Prostate gland (tissue), 2 donors: ENCODE results near the gene NUMA1. TPM values are rescaled to one million over a fixed set of nuclear protein-coding genes. Genes with fewer than 3 reads are reported as not detected.

Experiments
- DNase-seq: peaks from one replicate; pipeline ENCODE4 v3.0.0-alpha.2; 2019; ENCODE audit warnings: low spot score
- H3K27ac ChIP-seq, 2 donors: fragments of 200-600 bp; sonication (generic); 2 replicates each; pipeline ENCODE4 v1.5.1; 2017 to 2019
- H3K27me3 ChIP-seq: fragments of 200-600 bp; sonication (generic); replicated peaks from 2 replicates; pipeline ENCODE4 v1.5.1; 2019; ENCODE audit not compliant: insufficient read depth
- H3K36me3 ChIP-seq, 2 donors: fragments of 200-600 bp; sonication (generic); 1 replicate in 1 of 2; 2 replicates in 1 of 2; pipeline versions ENCODE4 v1.5.1 to v1.8.1; 2017 to 2019
- H3K4me1 ChIP-seq: fragments of 200-600 bp; sonication (generic); replicated peaks from 2 replicates; pipeline ENCODE4 v1.5.1; 2019
- H3K4me3 ChIP-seq, 2 donors: fragments of 200-600 bp; sonication (generic); 2 replicates each; pipeline ENCODE4 v1.5.1; 2017 to 2019
- H3K9me3 ChIP-seq: fragments of 200-600 bp; sonication (generic); 2 replicates; pipeline ENCODE4 v1.5.1; 2017
- POLR2A ChIP-seq: fragments of 450-650 bp; IDR thresholded peaks from one replicate; pipeline ENCODE4 v1.6.1; 2016; ENCODE audit warnings: antibody characterized with exemption, mild to moderate bottlenecking
- POLR2AphosphoS5 ChIP-seq: sonication (generic); formaldehyde crosslinking; IDR thresholded peaks from one replicate; pipeline ENCODE4 v1.6.1; 2017; ENCODE audit warnings: antibody characterized with exemption
- WGBS: methylation state at CpG from one replicate; pipeline ENCODE4 v1.1.5; 2018; 5-methylcytosine and 5-hydroxymethylcytosine counted together
- intact Hi-C: fragments of 100-400 bp; cut with DNase I; formaldehyde crosslinking; loops from one replicate; pipeline ENCODE4 v1.14.2; 2022
- total RNA-seq, 2 donors: library from RNA; depleted of rRNA; stranded (reverse); fragments of >200 nt; gene quantifications; one replicate each; pipeline ENCODE4 v1.1.0, GENCODE V29; 2016
- TF ChIP-seq, protein P1 (sequence below), 4 experiments: fragments of 200-600 bp in 2 of 4; fragments of 450-650 bp in 2 of 4; sonication (generic) in 2 of 4; IDR thresholded peaks; 1 replicate in 3 of 4; 2 replicates in 1 of 4; pipeline ENCODE4 v1.5.1; 2016 to 2019; ENCODE audit warnings: antibody characterized with exemption in 4 of 4, mild to moderate bottlenecking in 2 of 4, moderate library complexity in 2 of 4

The NUMA1 gene
- total RNA-seq, 2 donors from 2014 or later: 623 to 712 TPM

DNA sequence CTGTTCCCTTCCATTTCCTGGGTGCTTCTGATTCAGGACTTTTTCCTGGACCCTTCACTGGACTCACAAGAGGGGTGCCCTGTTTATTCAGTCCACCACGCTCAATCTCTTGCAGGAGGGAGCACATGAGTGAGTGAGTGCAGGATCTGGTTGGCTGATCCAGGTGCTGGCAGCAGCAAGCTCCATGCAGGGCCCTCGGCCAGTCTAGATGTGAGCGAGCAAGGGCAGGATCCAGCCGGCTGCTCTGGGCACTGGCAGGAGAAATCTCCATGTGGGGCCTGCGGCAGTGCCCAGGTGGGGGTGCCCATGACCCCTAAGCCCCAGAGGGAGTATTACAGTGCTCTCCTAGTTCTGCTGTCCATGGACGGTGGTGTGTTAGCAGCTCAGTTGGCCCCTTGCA lies 43.7 kb upstream of the NUMA1 start:
- no peak overlapping the region for H3K27ac ChIP-seq
- no peaks in the 10 kb centered on the region for H3K27me3 ChIP-seq
- DNase-seq: no peak
- H3K4me1 ChIP-seq: no peaks in the 10 kb centered on the region
- no peaks in the 10 kb centered on the region for H3K9me3 ChIP-seq
- intact Hi-C loops: no loop called here
- TF ChIP-seq, protein P1, sequence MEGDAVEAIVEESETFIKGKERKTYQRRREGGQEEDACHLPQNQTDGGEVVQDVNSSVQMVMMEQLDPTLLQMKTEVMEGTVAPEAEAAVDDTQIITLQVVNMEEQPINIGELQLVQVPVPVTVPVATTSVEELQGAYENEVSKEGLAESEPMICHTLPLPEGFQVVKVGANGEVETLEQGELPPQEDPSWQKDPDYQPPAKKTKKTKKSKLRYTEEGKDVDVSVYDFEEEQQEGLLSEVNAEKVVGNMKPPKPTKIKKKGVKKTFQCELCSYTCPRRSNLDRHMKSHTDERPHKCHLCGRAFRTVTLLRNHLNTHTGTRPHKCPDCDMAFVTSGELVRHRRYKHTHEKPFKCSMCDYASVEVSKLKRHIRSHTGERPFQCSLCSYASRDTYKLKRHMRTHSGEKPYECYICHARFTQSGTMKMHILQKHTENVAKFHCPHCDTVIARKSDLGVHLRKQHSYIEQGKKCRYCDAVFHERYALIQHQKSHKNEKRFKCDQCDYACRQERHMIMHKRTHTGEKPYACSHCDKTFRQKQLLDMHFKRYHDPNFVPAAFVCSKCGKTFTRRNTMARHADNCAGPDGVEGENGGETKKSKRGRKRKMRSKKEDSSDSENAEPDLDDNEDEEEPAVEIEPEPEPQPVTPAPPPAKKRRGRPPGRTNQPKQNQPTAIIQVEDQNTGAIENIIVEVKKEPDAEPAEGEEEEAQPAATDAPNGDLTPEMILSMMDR (IDR thresholded peaks at IDR 0.05): no peak
- TF ChIP-seq POLR2A: no peak
- no peak for TF ChIP-seq POLR2AphosphoS5
- no peaks in the 10 kb centered on the region for H3K36me3 ChIP-seq
- H3K4me3 ChIP-seq: no peak overlapping the region
- WGBS: 66% methylated on average over 6 of the region's 6 CpGs

DNA sequence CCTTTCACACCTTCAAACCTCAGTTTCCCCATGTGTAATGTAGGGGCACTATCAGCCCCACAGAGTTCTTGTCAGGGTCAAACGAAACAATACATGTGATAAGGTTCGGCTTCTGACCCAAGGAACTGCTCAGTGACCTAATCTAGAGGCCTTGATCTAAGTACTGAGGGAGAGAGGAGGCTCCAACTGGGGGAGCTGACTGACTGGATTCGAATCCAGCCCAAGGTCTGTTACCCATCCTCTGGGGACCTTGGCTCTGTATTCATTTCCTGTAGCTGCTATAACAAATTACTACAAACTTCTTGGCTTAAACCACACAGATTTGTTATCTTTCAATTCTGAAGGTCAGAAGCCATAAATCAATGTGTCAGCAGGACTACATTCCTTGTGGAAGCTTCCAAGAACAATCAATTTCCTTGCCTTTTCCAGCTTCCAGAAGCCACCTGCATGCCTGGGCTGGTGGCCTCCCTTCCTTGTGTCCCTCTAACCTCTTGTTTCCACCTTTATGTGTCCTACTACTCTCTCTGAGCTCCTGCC lies 42.8 kb upstream of the NUMA1 start:
- intact Hi-C loops: no loop called here
- 85% methylated on average over 3 of the region's 3 CpGs for WGBS

DNA sequence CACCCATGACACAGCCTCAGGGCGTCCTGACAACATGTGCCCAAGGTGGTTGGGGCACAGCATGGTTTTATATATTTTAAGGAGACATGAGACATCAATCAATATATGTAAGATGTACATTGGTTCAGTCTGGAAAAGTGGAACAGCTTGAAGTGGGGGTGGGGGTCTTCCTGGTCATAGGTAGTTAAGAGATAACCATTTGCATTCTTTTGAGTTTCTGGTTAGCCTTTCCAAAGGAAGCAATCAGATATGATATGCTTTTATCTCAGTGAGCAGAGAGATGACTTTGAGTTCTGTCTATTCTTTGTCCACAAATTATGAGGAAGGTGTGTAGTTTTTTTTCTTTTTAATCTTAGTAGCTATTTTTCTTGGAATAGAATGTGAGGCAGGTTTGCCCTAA lies 42.3 kb upstream of the NUMA1 start:
- no peaks in the 10 kb centered on the region for H3K36me3 ChIP-seq
- DNase-seq: no peak
- H3K27me3 ChIP-seq: no peaks in the 10 kb centered on the region
- H3K27ac ChIP-seq: no peak overlapping the region
- no peak overlapping the region for H3K4me3 ChIP-seq
- no peaks in the 10 kb centered on the region for H3K9me3 ChIP-seq
- intact Hi-C loops: no loop called here
- TF ChIP-seq, protein P1 (IDR thresholded peaks at IDR 0.05): no peak
- no peak for TF ChIP-seq POLR2AphosphoS5
- TF ChIP-seq POLR2A: no peak
- 81% methylated on average over 1 of the region's 1 CpG for WGBS
- no peaks in the 10 kb centered on the region for H3K4me1 ChIP-seq

More for the DNA sequence above, 42.8 kb upstream of the NUMA1 start:
- H3K27me3 ChIP-seq: no peaks in the 10 kb centered on the region
- H3K27ac ChIP-seq: no peak overlapping the region
- no peaks in the 10 kb centered on the region for H3K4me1 ChIP-seq
- H3K9me3 ChIP-seq: no peaks in the 10 kb centered on the region
- DNase-seq: no peak
- no peaks in the 10 kb centered on the region for H3K36me3 ChIP-seq
- no peak overlapping the region for H3K4me3 ChIP-seq
- no peak for TF ChIP-seq POLR2AphosphoS5
- TF ChIP-seq, protein P1 (IDR thresholded peaks at IDR 0.05): no peak
- no peak for TF ChIP-seq POLR2A

DNA sequence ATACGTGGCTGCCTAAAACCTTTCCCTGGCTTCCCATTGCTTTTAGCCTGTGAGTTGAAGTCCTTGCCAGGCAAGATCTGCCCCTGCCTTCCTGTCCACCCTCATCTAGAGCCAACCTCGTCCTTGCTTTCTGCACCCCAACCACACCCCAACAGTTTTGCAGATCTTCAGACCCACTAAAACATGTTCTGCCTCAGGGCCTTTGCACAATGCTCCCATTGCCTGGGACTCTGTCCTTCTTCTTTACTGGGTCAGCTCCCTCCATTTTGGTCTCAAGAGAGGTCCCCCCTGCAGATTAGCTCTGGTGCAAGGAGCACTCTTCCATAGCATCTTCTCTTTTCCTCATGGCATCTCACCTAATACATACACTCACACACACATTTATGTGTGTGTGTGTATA lies 40.6 kb upstream of the NUMA1 start:
- TF ChIP-seq, protein P1 (IDR thresholded peaks at IDR 0.05): no peak
- TF ChIP-seq POLR2AphosphoS5: no peak
- TF ChIP-seq POLR2A: no peak
- 78% methylated on average over 2 of the region's 2 CpGs for WGBS
- no peak overlapping the region for H3K27ac ChIP-seq
- no peaks in the 10 kb centered on the region for H3K9me3 ChIP-seq
- no peak for DNase-seq
- no peaks in the 10 kb centered on the region for H3K27me3 ChIP-seq
- no peaks in the 10 kb centered on the region for H3K4me1 ChIP-seq
- H3K4me3 ChIP-seq: no peak overlapping the region
- H3K36me3 ChIP-seq: no peaks in the 10 kb centered on the region
- intact Hi-C loops: no loop called here

DNA sequence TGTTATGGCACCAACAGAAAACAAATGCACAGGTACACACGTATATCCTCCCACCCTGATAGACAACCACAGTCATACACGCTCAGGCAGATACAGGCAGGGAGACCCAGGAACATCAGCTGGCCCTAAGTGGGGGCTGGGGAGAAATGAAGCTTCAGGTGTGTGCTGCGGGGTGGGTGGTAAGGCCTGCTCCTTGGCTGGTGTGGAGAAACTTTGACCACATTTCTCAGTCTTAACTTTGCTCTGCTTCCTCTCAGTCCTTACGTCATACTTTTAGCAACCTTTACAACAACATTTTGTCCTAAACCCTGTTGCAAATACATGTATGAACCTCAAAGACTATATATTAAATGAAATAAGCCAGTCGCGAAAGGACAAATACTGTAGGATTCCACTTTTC lies 38.9 kb upstream of the NUMA1 start:
- Histone ChIP-seq H3K4me3 (no peak overlapping the region), H3K4me1 (no peaks in the 10 kb centered on the region), H3K27me3 (no peaks in the 10 kb centered on the region), H3K36me3 (no peaks in the 10 kb centered on the region), H3K27ac (no peak overlapping the region), H3K9me3 (no peaks in the 10 kb centered on the region)
- WGBS: 84% methylated on average over 6 of the region's 6 CpGs
- no peak for DNase-seq
- TF ChIP-seq POLR2AphosphoS5 (no peak), POLR2A (no peak)
- TF ChIP-seq, protein P1 (IDR thresholded peaks at IDR 0.05): no peak
- intact Hi-C loops: loop anchor here (10.0 kb wide), 1 partner anchor 316 kb away; the partner anchor contains the start of gene CLPB
